ENCODE results near the gene CNTN4. TPM values are rescaled to one million over a fixed set of nuclear protein-coding genes. Genes with fewer than 3 reads are reported as not detected.

Gene CNTN4
- total and polyA plus RNA-seq, 2 donors (not counting 3 experiments of a cell fraction or from before 2014, with no cell fraction given) = not detected

DNA sequence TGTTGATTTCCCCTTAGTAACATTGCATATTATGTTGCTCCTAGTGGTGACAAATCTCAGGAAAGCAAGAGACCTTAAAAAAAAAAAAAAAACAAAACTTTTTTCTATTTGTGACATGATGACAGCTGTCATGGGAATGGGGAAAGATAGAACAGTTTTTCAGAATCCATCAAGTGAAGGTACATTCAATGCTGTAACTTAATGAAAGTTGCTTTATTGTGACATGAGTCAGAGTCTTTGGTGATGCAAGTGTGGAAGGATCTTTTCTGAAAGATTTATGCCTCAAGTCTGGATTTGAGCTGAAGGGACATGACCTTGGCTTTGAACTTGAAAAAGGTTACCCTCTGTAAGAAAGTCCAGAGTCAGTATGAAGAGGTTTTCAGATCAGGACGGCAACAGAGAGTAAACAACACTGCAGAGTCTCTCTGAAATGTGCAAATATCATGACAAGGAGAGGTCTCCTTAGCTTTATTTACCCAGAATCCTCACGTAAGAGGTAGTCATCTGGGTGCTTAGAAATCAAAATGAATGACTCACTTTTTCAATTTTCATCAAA lies 424.7 kb downstream of the CNTN4 start:
- H2AFZ ChIP-seq (ENCODE audit: low read depth, low read length) = no peak overlapping the region
- no peak overlapping the region for H3K4me3 ChIP-seq (replicated peaks in 1 of 3; ENCODE audit: insufficient read depth in 1 of 3, low read depth in 1 of 3, low read length in 3 of 3)
- BruUV-seq (replicated peaks) = no TSS peak
- no peaks in the 10 kb centered on the region for H3K79me2 ChIP-seq (ENCODE audit: control insufficient read depth, insufficient read depth, low read length)
- dilution Hi-C loops (cut with MboI; ENCODE audit: extremely low pct_ligation_motif_present, low sequenced_read_pairs) (no loop called here), intact Hi-C loops (cut with micrococcal nuclease) (no loop called here)
- no peaks in the 10 kb centered on the region for H4K20me1 ChIP-seq (replicated peaks; ENCODE audit: control insufficient read depth, extremely low read depth, insufficient read depth, low read length)
- peaks cover 4% of the 10 kb centered on the region for H3K9me3 ChIP-seq (replicated peaks; ENCODE audit: control insufficient read depth, insufficient read depth, low read length)
- H3K9ac ChIP-seq (replicated peaks; ENCODE audit: extremely low read depth, insufficient read depth, low read length) = no peak overlapping the region
- ChIA-PET POLR2A (no interaction called here), CTCF (no interaction called here)
- FAIRE-seq (no peak), DNase-seq (ENCODE audit: low read depth, low spot score) (no peak)
- H3K4me1 ChIP-seq (ENCODE audit: control insufficient read depth, extremely low read depth, insufficient read depth, low read length) = no peaks in the 10 kb centered on the region
- no peak overlapping the region for H3K4me2 ChIP-seq (ENCODE audit: insufficient read depth, low read length)
- H3K9me1 ChIP-seq (replicated peaks; ENCODE audit: control insufficient read depth, extremely low read depth, insufficient read depth, low read length) = no peaks in the 10 kb centered on the region
- TF ChIP-seq, protein P1, sequence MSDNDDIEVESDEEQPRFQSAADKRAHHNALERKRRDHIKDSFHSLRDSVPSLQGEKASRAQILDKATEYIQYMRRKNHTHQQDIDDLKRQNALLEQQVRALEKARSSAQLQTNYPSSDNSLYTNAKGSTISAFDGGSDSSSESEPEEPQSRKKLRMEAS (IDR thresholded peaks at IDR 0.05; ENCODE audit: insufficient read depth, insufficient read length) = no peak
- no peak for TF ChIP-seq GATA2 (IDR thresholded peaks at IDR 0.05; ENCODE audit: insufficient read depth, insufficient read length, low read depth, low read length)
- TF ChIP-seq JUN (IDR thresholded peaks at IDR 0.05; ENCODE audit: borderline replicate concordance, insufficient read depth, insufficient read length, low read depth) = no peak
- no peak for TF ChIP-seq EZH2 (IDR thresholded peaks at IDR 0.05; ENCODE audit: borderline replicate concordance, low read depth, low read length, severe bottlenecking)
- no peak for TF ChIP-seq POLR2AphosphoS5 (IDR thresholded peaks at IDR 0.05; ENCODE audit: insufficient read depth, low read depth, low read length)
- no peak for TF ChIP-seq MYC (IDR thresholded peaks at IDR 0.05; ENCODE audit: low read depth, low read length)
- no peak for TF ChIP-seq POLR2A (IDR thresholded peaks at IDR 0.05; ENCODE audit: low read depth, low read length)
- TF ChIP-seq, protein P2, sequence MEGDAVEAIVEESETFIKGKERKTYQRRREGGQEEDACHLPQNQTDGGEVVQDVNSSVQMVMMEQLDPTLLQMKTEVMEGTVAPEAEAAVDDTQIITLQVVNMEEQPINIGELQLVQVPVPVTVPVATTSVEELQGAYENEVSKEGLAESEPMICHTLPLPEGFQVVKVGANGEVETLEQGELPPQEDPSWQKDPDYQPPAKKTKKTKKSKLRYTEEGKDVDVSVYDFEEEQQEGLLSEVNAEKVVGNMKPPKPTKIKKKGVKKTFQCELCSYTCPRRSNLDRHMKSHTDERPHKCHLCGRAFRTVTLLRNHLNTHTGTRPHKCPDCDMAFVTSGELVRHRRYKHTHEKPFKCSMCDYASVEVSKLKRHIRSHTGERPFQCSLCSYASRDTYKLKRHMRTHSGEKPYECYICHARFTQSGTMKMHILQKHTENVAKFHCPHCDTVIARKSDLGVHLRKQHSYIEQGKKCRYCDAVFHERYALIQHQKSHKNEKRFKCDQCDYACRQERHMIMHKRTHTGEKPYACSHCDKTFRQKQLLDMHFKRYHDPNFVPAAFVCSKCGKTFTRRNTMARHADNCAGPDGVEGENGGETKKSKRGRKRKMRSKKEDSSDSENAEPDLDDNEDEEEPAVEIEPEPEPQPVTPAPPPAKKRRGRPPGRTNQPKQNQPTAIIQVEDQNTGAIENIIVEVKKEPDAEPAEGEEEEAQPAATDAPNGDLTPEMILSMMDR (IDR thresholded peaks at IDR 0.05; ENCODE audit: extremely low read depth in 1 of 2, insufficient read depth in 1 of 2, low read depth in 1 of 2, low read length in 2 of 2) = no peak
- no peak for TF ChIP-seq FOS (IDR thresholded peaks at IDR 0.05; ENCODE audit: borderline replicate concordance, insufficient read depth, low read length)
- no peaks in the 10 kb centered on the region for H3K27me3 ChIP-seq (ENCODE audit: control insufficient read depth in 2 of 2, insufficient read depth in 2 of 2, low read length in 2 of 2)
- no peak overlapping the region for H3K27ac ChIP-seq (ENCODE audit: insufficient read depth, low read depth, low read length)
- H3K36me3 ChIP-seq (ENCODE audit: control insufficient read depth in 2 of 2, extremely low read depth in 1 of 2, insufficient read depth in 2 of 2, low read length in 2 of 2) = no peaks in the 10 kb centered on the region

Measured in endothelial cell of umbilical vein (primary cell).